Activated CD8-positive, alpha-beta memory T cell treated with anti-CD3 and anti-CD28 coated beads for 24 hours (primary cell): ENCODE results near the gene SRGAP3.

Experiments used
- DNase-seq: peaks from one replicate; pipeline ENCODE4 v3.0.0-alpha.2; 2020

The SRGAP3 gene

DNA sequence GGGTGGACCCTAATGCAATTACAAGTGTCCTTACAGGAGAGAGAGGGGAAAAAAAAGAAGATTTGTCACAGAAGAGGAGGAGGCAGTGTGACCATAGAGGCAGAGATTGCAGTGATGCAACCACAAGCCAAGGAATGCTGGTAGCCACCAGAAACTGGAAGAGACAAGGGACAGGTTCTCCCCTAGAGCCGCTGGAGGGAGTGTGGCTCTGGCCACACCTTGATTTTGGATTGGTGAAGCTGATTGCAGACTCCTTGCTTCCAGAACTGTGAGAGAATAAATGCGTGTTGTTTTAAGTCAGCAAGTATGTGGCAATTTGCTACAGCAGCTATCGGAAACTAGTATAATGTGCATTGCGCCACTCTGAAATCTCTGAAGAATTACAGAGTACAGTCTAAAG lies 110.1 kb downstream of the SRGAP3 start:
- DNase-seq = no peak

DNA sequence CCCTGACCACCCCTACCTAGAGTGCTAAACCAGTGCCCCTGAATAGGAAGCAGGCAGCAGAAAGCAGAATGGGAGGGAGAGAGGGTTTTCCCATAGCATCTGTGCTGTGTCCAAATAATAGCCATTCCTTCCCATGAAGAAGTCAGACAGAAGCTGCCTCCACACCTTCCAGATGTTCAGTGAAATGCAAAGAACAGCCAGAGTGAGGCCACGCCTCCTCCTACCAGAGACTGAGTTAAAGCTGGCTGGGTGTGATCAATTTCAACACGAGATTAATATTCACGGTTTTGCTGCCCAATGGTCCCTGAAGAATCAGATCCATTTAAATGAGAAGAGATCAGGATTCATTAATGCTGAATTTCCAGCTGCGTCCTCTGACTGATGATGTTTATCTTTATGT lies 111.8 kb downstream of the SRGAP3 start:
- no peak for DNase-seq

DNA sequence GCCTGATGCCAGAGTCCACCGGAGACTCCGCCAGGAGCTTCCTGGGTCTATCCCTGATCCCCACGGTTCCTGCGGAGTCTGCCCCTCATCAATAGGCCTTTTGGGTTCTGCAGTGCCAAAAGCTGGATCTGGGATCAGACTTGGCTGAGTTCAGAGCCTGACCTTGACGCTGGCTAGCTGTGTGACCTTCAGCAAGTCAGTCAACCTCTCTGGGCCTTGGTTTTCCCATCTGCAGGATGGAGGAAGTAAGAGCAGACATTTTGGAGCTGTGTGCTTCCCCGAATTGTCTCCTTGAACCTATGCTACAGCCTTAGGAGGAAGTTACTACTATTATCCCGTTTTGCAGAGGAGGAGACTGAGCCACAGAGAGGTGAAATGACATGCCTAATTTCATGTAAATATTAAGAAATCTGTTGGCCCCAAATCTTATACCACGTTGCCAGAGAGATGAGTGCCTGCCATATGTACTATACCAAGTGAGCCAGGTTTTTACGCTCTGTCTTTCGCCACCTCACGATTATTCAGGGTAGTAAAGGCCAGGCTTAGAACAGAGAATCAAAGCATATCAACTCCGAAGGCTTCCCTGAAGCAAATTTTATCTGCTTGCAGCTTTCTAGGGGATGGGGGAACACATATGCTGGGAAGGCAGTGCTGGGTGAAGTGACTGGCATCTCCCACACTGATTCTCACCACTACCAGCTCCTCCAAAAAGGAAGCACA lies 112.5 kb downstream of the SRGAP3 start:
- no peak for DNase-seq

DNA sequence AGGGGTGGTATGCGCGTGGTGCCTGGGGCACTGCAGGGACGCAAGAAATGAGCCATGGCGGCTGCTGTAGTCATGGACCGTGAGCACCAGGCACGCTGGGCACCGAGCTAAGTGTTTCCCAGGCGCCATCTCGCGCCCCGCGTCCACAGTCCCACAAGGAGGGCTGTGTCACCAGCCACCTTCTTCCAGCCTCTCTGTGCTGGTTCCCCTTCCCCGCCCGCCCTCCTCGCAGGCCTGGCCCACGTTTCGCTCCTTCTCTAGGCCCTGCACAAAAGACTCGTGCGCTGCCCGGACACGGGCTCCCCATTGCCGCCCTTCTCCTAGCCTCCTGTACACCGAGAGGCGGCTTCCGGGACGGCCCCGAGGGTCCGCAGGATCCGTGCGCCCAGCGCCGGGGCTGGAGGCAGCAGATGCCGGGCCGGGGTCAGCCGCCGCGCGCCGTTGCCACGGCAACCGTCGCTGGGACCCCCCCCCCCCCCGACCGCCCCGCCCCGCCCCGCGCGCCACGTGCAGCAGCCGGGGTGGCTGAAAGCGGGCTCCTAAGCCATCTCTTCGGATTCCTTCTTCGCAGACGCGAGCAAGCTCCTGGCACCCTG lies 113.4 kb downstream of the SRGAP3 start:
- peak; percentile 59 for DNase-seq

DNA sequence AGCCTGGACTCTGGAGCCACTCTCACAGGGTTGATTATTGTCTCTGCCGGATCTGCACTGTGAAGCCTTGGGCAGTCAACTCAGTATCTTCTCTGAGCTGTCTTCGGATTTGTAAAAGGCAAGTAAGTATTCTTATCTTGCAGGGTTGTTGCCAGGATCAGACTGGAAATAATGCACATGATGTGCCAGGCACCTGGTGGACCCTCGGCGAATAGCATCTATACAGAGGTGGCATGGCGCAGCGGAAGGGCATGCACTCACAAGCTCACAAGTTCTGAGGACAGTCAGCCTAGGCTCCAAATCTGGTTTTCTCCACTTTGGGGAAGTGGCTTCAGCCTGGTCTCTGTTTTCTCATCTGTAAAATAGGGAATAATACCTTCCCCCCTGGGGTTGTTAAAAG lies 113.9 kb downstream of the SRGAP3 start:
- no peak for DNase-seq

DNA sequence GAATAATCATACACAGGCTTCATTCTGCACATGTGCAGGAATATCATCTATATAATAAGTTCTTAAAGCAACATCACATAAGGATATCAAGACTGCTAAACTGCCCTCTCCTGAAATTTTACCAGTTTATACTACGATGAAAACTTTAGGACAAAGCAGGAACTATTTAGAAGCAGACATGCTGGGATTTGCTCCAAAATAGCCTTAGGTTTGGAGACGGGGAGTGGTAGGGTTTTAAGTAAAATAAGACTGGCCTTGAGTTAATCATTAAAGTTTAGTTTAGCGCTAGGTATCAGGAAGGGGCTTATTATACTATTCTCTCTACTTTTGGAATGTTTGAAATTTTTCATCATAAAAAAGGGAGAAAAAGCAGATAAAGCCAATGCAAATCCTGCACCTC lies 115.8 kb downstream of the SRGAP3 start:
- DNase-seq = no peak

DNA sequence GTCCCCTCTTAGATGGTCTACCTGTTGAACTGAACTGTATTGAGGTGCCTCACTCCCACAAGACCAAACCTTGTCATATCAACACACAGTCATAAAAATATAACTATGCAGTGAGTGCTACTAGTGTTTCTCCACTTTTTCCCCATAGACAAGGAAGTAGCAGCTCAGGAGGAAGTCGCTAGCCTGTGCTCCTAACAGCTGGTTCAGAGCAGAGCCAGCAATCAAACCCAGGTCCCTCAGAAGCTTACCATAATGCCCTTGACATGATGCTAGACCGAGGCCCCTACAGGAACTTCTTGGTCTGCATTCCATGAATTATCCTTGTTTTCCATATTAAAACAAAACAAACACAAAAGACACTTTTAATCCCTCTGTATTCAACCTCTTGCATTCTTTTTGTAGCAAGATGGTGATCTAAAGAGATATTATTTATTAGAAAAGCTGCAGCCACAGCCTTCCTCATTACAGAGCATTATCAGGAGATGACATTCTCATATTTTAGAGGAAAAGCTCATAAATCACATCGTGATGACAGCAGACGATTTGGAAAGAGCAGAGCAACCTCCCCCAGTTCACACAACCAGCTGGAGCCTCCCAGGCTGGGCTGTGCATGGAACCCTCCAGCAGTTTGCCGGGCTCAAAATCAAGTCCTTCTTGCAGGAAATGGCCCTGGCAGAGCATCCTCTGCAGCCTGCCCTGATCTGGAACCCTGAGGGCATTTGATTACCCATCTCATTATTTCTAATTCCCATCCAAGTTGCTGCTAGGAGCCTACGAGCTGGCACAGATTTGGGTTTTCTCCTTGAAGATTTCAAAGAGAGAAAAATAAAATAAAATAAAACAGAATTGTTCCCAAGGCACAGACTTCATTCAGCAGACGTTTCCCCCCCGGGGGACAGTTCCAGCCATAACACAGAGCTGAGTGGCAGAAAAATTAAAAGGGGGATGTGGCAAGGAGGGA lies 118.8 kb downstream of the SRGAP3 start:
- DNase-seq = no peak

DNA sequence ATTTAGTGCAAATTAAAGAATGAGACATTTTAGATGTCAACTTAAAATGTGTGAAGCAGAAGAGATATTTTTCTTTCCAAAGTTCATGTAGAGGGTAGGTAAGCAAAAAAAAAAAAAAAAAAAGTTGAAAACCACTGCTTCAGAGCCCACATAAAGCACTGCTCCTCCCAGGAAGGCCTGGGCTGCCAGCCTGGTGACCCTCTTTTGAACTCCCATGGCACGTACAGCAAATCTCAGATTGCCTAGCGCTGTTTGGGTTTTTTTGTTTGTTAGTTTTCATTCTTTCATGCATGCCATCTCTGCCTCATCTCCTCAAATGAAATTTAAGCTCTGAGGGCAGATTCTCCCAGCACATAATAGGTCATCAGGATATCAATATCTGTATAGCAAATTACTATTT lies 120.1 kb downstream of the SRGAP3 start:
- no peak for DNase-seq

DNA sequence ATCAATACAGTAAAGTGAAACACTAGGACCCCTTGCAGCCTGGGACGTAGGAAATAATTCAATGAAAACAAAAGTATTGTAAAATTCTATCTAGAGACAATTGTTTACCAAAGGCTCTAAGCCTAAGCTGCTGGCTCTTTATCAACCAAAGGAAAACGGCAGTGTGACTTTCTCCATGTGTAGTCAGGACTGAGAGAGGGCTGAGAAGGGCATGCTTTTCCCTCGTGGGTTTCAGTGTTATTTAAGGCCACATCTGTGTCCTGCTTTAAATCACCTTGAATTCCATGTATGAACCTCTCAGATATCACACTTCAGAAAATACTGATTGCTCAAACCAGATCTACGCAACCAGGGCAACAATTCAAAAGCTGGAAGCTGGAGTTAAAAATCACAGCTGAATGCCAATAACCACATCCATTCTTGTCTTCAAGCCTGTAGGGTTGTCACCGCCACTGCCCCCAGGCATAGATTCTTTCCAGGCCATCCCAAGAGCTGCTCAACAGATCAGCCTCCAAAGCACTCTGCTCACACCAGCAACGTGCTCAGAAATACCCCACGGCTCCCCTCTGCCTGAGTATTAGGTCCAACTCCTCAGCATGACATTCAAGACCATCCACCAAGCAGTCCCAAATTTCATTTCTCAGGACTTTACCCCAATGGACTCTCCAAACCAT lies 124.0 kb downstream of the SRGAP3 start:
- DNase-seq = no peak

DNA sequence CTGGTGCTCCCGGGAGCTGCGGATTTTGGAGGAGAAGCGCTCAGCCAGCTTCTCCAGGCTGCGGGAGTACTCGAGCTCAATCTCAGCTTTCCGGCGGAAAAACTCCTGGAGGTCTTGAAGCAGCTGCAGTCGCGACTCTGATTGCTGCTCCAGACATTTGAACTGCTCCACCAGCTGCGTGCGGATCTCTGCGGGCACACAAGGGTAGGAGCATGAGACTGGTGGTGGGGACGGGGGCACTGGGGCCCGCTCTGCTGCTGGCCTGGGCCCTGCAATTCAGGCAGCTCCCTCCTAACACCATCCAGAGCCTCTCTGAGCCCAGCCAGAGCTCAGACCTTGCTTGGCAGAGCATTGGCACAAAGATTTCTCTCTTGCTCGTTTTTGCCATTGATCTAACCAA lies 124.7 kb downstream of the SRGAP3 start:
- DNase-seq = no peak

DNA sequence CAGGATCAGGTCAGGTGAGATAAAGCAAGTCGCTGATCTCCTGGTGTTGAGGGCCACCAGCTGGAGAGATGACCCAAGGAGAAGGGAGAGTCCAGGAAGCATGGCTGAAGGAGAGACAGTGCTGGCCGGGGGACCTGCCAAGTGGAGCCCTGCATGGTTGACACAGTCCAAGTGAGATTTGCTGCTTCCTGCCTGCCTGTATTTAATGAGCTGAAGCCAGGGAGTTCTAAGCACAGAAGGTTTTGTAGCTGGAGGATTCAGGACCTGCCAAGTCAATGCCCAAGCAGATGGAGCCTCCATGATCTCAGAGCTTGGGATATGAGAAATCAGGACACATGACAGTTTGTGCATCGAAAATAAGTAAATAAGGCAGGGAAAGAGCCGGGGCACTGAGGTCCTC lies 125.6 kb downstream of the SRGAP3 start:
- DNase-seq = no peak

DNA sequence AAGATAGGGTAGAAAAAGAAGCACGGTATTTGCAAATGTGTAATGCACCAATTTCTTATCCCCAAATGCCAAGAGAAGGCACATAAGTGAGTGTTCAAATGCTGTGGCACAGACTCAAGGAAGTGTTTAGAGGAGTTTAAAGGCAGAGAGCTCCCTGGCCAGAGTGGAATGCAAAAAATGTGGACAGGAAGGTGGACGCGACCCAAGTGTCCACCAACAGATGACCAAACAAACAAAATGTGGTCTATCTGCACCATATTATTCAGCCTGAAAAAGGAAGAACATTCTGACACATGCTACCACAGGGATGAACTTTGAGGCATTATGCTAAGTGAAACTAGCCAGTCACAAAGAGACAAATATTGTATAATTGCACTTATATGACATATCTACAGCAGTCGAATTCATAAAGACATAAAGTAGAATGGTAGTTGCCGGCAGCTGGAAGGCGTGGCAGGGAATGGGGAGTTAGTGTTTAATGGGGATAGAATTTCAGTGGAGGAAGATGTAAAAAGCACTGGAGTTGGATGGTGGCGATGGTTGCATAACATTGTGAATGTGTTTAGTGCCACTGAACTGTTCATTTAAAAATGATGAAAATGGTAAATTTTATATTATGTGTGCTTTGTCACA lies 126.6 kb downstream of the SRGAP3 start:
- DNase-seq = no peak

DNA sequence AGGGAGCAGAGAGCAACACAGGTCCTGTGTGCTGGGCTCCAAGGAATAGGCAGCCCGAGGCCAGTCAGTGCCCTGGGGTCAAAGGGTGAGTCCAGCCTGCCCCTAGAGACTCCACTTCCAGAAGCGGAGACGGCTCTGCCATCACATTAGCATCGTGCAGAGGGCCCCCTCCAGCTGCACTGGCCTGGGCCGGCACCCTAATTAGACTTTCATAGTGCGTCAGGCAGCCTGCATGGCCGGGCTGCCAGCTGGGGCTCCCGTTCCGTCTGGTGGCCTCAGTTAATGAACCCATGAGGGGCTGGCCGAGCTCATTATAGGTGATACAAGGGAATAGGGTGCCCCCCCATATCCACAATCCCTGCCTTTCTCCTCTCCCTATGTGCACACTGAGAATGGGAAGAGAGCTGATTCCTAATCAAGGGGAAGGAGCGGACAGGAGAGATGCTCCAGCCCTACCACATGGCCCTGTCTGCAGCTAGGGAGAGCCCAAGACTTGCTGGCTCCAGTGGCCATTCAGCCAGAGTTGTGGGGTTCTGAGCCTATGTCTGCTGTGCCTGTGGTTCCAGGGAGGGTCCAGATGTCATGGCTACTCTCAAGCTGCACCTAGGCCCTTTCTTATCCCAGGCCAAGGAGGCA lies 128.0 kb downstream of the SRGAP3 start:
- DNase-seq = no peak

DNA sequence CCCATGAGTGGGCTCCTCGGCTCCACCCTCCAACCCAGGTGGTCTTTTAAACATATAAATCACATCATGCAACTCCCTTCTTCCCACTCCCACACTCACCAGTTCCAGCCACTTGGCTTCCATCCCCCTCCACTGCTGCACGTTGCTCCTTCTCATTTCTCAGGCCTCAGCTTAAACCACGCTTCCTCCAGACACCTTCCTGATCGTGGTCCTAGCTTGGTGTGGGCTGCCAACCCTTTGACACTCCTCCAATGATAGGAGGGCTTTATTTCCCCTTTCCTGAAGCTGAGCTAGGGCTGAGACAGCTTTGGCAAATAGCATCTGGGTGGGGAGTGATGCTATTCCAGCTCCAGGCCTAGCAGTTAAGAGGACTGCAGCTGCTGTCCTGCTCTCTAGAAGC lies 130.1 kb downstream of the SRGAP3 start:
- no peak for DNase-seq

DNA sequence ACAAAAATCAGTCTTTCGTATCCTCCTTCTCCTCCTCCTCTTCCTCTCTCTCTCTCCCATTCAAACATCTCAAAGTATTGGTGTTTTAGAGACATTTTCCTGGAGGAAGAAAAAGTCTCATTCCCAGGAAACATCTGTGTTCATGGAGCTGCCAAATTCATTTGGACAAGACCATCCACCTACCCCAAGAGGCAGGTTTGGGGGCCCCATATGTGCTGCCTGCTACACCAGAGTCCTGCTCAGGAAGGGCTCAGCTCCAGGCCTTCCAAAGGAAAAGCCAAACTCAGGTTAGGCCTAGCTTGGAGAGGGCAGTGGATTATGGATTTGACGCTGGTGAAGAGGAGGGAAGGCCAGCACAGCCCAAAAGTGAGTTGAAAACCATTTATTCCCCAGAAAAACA lies 131.2 kb downstream of the SRGAP3 start:
- no peak for DNase-seq

DNA sequence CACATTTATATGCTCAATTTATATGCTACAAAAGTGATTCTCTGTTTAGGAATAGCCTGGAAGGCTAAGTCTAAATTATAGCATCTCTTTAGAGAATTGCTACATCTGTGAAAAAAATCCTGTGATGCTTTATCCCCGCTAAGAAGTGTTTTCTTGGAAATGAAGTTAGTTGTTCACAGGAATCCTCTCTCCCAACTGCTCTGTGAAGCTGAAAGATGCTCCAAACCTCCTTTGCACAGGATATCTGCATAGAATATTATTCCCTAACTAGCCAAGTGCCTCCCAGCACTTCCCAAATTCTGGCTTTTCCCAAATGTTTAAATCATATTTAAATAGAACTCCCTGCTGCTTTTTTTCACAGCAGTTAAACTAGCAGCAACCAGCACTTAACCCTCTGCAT lies 132.2 kb downstream of the SRGAP3 start:
- no peak for DNase-seq

DNA sequence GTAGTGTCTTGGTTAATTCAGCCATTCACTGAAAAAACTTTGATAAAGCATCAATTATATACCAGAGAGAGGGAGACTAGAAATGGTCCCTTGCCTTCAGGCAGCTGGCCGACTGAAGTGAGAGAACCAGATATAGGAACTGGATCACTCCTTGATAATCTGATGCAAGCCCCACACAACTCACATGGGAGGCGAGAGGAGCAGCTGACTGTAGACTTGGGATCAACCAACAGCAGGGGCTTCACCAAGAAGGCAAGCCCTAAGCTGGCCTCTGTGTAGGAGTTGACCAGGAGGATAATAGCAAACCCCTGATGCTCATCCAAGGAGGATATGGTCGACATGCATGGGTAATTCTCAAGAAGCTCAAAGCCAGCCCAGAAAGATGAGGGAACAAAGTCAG lies 133.1 kb downstream of the SRGAP3 start:
- no peak for DNase-seq

DNA sequence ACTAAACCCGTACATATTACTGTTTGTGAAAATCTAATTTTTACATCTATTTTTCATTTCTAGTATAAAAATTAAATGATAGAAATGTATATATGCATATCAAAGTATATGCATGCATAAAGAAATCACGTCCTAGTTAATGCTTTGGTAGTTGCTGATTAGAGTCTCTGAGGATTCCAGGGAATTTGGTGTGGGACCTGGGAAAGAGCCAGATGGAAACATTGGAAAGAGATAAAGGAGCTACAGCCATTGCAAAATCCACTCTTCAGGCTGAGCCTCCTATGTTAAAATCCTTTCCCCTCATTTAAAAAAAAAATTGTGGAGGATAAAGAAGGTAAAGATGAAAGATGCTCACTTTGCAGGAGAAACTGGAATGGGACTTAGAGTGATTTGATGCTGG lies 134.1 kb downstream of the SRGAP3 start:
- no peak for DNase-seq

DNA sequence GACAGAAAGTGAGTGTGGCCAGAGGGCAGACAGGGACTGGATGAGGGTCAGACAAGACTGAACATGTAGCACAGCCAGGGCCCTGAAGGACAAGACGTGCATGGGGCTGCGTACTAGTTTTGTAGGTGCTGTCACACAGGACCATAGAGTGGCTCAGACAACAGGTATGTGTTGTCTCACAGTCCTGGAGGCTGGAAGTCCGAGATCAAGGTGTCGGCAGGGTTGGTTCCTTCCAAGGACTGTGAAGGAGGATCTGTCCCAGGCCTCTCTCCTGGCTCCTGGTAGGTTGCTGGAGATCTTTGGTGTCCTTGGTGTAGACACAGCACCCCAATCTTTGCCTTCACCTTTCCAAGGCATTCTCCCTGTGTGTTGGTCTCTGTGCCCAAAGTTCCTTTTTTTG lies 136.4 kb downstream of the SRGAP3 start:
- no peak for DNase-seq

DNA sequence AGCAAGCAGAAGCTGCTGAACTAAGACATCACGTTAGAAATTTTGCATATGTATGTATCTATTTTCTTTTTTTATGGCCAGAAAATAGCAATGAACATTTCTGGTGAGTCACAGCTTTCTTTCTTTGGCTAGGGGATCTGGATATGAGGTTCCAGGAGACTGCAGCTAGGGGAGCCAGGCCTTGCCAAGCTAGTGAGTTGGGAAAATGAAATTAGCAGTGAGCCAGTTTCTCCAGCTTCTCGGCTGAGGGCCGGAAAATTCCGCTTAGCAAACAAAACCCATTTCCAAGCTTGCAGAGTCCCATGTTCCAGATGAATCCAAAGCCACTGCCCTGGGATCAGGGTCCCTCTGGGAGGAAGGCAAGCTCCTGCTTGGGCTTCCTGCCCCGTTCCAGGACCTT lies 137.6 kb downstream of the SRGAP3 start:
- no peak for DNase-seq

DNA sequence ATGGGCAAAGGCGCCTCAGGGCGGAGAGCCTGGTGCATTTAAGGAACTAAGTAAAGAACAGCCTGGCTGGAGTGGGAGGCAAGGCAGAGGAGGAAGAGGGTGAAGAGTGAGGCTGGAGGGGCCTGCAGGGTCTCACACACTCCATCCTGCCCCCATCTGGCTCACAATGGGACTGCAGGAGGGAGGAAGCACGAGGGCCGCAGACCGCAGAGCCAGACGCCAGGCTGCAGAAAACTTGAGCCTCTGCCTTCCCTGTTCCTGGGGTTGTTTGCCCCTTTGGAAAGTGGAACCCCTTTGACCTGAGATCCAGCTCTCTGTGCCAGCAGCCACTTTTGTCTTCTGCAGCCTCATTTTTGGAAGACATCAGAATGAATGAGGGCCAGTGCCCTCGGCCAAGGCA lies 138.0 kb downstream of the SRGAP3 start:
- DNase-seq = no peak

DNA sequence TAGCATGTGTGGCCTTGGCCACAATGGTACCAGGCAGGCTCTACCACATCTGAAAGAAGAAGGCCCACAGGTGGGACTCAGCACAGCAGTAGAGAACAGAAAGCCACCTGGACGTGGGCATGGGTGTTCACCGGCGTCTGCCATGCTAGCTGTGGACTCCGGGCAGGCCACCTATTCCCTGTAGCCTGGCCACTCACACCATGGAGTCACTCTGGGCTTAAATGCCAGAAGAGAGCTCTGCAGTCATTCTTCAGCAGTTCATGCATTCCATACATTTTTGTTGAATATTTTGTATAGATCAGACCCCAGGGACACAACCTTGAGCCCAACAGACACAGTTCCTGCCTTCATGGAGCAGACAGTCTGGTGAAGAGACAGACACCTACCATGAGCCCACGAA lies 138.6 kb downstream of the SRGAP3 start:
- DNase-seq = no peak
